Stimulated activated CD8-positive, alpha-beta memory T cell treated with anti-CD3 and anti-CD28 coated beads, Interleukin-12 subunit alpha, Interleukin-12 subunit beta, amount 100 ng/mL, for 4 hours (primary cell): ENCODE measurements around the gene BCOR.

Source experiments
- DNase-seq: peaks from one replicate; pipeline ENCODE4 v3.0.0-alpha.2; 2020; ENCODE audit warnings: low read depth

The BCOR gene

GRCh38 chrX:40019541-40019940, 78.2 kb downstream of the BCOR start:
- no peak for DNase-seq

GRCh38 chrX:40018041-40018440, 79.7 kb downstream of the BCOR start:
- DNase-seq, result no peak

- no peak for DNase-seq
Observed at GRCh38 chrX:40016749-40017148, 81.0 kb downstream of the BCOR start.

GRCh38 chrX:40015693-40016092, 82.1 kb downstream of the BCOR start:
- no peak for DNase-seq

GRCh38 chrX:40013266-40014195, 84.2 kb downstream of the BCOR start:
- peak; percentile 28 for DNase-seq

GRCh38 chrX:40012868-40013265, 84.9 kb downstream of the BCOR start:
- DNase-seq, result no peak

- DNase-seq, result no peak
Observed at GRCh38 chrX:40012039-40012867, 85.5 kb downstream of the BCOR start.

GRCh38 chrX:40011322-40012038, 86.3 kb downstream of the BCOR start:
- no peak for DNase-seq

- no peak for DNase-seq
Observed at GRCh38 chrX:40010550-40011321, 87.0 kb downstream of the BCOR start.

GRCh38 chrX:40009890-40010289, 87.9 kb downstream of the BCOR start:
- DNase-seq, result no peak

- no peak for DNase-seq
Observed at GRCh38 chrX:40009462-40009851, 88.3 kb downstream of the BCOR start.

GRCh38 chrX:40008791-40009461, 88.8 kb downstream of the BCOR start:
- DNase-seq, result no peak

- DNase-seq, result no peak
Observed at GRCh38 chrX:40007756-40008705, 89.7 kb downstream of the BCOR start.

- DNase-seq, result no peak
Observed at GRCh38 chrX:40007131-40007755, 90.5 kb downstream of the BCOR start.

- DNase-seq, result peak; percentile 33
Observed at GRCh38 chrX:40006106-40007017, 91.4 kb downstream of the BCOR start.

GRCh38 chrX:40005292-40006011, 92.3 kb downstream of the BCOR start:
- no peak for DNase-seq

GRCh38 chrX:40004921-40005291, 92.9 kb downstream of the BCOR start:
- DNase-seq, result no peak

- DNase-seq, result no peak
Observed at GRCh38 chrX:40004246-40004535, 93.6 kb downstream of the BCOR start.
